GM19397 (cell line): ENCODE data around the gene WDR54.

Experiments used
- ATAC-seq: cut with Tn5 transposase; IDR thresholded peaks from one replicate; pipeline ENCODE4 v1.9.1; 2021; ENCODE audit warnings: mild to moderate bottlenecking, moderate library complexity; ENCODE audit not compliant: unreplicated experiment

WDR54 gene, protein sequence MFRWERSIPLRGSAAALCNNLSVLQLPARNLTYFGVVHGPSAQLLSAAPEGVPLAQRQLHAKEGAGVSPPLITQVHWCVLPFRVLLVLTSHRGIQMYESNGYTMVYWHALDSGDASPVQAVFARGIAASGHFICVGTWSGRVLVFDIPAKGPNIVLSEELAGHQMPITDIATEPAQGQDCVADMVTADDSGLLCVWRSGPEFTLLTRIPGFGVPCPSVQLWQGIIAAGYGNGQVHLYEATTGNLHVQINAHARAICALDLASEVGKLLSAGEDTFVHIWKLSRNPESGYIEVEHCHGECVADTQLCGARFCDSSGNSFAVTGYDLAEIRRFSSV

DNA sequence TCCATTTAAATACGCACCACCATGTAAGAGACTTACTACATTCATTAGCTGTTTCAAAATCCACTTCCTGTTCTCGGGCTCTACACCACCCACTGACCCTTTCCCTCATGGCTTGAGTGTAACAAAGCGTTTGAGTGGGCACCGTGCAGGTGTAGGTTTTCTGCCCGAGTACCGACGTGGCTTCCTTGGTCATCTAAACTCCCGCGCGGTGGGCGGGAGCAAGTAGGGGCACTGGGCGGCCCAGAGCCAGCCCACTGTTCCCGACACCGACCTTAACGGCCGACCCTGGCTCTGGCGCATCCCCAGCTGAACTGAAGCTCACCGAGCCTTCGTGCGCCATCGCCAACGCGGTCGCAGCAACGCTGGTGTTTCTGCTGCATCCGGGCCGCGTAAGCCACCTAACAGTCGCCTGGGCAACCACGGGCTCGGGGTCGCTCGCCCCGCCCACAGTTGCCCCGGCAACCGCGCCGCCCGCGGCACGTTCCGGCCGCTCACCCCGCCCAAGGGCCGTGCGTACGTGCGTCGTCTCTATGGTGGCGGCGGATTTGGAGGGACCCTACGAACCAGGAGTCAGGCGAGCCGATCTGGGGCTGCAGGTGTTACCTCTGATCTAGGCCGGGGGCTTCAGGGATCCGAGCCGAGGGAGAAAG lies at the start of gene WDR54, which contains the start of gene C2orf81:
WDR54 (plus strand) TSS at position 510 of the 650 bp plus-strand sequence. CDS start 424 bp downstream, outside the sequence.
C2orf81 (minus strand) TSS at position 399 of the 650 bp plus-strand sequence; CDS start at position 340, 59 bp downstream.
- peak; percentile 95 for ATAC-seq

DNA sequence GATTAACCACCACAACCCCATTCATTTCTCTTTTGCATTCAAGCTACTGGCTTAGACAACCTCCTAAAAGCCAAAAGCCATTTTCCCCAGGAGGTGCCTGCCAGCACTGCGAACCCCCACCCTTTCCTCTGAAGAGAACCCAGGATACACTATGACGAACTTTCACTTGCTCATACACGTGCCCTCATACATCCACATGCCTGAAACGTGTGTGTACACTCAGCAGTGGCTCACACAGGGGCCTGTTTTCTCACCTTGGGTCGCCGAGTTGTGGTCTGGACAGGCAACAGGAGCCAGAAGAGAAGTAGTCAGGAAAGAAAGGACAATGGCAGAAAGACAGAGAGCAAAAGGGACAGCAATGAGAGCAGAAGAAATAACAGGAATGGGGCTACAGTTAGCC lies 48.9 kb upstream of the WDR54 start:
- no peak for ATAC-seq

DNA sequence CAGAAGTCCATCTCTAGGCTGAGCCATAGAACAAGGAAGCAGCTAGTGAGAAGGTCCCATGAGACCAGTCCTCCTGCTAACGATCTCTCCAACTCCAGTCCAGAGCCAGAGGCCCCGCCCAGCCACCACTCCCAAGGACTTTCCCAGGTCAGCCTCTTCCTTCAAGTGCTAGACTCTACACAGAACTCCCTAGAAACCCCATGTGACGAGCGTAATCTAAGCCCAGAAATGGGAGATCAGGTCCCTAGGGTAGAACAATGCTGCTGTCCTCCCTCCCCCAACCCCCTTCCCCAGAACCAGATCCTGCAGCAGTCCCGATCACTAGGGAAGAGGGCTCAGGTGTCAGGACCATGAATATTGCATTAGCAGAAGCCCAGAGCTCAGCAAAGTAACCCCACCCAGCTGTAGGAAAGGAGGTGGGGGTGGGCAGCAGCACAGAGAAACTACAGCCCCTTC lies 48.3 kb upstream of the WDR54 start:
- ATAC-seq = no peak

DNA sequence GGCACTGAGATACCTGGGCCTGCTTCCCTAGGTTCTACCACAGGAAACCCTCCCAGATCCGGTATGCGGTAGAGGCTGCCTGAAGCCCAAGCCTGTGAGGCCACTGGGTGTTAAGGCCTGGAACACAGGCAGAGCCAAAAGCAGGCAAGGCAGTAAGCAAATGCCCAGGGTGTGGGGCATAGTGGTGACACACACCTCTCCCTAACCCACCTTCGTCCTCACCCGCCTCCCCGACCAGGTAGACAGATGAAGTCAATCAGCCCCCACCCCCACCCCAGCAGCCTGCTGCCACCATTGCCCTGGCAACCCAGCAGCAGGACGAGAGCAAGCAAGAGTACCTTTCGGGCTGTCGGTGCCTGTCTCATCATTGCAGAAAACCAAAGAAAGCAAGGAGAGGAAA lies 47.5 kb upstream of the WDR54 start:
- no peak for ATAC-seq

DNA sequence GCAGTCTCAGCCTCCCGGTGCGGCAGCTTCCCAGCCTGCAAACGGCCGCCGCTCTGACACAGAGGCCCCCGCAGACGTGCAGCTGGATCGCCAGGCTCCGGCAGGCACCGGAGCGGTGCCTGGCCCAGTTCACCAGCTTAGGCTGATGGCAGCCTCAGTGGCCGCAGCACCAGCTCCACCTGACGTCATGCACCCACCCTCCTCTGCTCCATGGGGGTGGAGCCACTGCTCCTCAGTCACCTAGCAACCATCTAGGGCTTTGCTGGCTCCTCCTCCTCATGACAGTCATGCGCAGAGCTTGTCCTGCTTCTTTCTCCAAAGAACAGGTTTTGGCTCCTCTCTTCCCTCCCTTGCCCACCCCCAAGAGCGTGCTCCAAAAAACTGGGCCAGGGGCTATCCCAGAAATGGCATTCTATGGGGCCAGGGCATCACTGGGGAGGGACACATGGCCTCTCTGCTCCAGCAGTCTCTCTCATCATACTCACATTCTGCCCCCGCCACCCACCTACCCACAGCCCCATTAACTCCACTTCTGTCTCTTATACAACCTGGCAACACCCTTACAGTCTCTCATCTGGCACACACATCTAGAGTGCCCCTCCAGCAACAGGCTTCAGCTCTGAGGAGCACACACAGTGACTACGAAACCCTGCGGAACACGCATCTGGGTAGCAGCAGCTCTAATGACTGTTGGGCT lies 46.9 kb upstream of the WDR54 start:
- ATAC-seq = no peak

DNA sequence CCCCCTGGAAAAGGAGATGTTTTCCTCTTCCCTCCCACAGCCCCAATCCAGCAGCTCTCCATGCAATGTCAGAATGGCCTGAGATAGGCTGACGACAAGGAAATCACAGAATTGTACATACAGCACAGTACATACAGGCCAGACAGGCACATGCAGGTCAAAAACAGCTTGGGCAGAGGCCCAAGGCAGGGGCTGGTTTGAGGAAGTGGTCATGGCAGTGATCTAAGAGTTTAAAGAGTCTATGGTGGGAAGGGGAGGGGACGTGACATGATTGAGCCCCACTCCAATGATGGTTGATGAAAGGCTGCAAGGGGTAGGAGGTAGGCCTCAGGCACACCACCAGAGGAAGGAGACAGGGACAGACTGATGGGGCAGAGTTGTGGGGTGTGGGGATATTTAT lies 45.7 kb upstream of the WDR54 start:
- no peak for ATAC-seq

DNA sequence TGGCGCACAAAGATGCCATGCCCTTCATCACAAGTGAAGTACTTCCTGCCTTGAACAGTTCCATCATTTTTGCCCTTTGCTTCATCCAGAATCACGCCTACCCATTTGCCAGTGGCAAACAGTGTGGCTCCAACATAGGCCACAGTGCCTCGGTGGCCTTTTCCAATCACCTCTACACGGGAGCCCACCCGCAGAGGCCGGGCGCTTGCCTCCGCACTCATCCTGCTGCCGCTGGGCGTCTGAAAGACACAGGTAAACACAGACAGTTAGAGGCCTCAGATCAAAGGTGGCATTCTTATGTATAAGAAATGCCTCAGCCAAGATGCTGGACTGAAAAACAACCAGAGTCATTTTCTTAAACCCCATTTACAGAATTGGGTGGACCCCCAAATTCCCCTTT lies 43.5 kb upstream of the WDR54 start:
- ATAC-seq = no peak

DNA sequence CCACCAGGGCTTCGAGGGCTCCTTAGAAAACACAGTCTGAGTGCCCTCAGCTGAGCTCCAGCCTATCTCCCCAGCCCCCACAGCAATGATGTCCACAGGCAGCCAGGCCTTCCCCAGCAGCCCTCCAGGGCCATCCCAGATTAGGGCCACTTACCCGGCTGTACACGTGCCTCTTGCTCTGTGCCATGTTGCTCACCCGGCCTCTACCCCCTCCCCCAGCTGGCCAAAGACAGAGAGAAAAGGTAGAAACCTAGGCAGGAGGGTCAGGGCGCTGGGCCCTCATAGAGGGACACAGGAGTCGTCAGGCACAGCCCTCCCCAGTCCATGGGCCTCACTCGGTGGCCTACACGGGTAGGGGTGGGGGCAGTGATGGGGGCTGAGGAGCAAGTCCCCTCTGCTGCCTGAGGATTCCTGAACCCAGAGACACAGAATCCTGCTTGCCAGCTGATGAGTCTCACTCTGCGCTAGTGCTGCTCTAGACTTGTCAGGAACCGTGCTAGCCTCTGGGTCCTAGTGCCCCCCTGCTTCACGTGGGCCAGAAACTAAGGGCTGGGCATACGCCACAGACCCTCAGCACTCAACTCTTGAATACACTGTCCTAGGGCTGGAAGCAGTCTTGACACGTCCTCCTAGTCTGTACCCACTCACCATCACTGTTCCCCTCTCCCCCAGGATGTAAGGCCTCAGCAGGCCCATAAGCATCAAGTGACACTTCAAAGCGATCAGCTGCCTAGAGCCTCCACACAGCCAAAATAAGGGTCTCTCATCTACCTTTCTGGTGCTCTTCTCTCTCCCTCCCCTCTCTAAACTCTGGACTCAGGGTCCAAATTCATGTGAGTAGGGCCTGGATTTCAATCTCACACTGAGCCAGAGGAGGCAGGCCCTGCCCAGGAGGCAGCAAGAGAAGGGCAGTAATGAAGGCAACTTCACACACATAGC lies 41.4 kb upstream of the WDR54 start, which contains the start of gene DCTN1:
DCTN1 (minus strand) TSS at position 461 of the 939 bp plus-strand sequence; CDS start at position 187, 274 bp downstream.
- no peak for ATAC-seq

DNA sequence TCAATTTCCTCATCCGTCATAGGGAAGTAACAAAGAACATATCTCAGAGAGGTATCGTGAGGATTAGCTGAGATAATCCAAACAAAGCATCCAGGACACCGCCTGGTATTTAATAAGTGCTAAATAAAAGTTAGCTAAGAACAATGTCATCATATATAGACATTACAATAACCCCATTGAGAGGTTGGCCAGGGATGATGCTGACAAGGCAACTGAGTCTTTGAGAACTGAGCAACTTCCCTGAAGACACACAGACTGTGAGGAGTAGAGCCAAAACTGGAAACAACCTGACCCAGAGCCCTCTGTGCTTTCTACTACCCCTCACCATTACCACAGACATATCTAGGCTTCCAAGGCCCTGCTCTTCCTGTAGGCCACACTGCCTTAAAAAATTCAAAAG lies 39.8 kb upstream of the WDR54 start:
- ATAC-seq = no peak

DNA sequence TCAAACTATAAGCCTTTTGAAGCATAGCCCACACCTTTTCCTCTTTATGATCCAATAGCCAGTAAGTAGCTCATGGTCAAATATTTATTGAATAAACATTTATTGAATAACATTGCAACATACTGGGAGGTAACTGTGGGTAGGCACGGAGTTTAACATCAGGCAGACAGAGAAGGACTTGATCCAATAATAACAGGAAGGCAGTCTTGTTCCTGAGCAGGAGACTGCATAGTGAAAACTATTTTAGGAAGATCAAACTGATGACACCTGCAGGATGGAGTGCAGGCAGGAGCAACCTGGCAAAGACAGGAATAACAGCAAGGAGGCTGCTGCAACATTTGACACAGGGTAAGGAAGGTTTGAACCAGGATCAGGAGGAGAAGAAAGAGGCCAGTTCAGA lies 38.3 kb upstream of the WDR54 start:
- ATAC-seq = no peak

DNA sequence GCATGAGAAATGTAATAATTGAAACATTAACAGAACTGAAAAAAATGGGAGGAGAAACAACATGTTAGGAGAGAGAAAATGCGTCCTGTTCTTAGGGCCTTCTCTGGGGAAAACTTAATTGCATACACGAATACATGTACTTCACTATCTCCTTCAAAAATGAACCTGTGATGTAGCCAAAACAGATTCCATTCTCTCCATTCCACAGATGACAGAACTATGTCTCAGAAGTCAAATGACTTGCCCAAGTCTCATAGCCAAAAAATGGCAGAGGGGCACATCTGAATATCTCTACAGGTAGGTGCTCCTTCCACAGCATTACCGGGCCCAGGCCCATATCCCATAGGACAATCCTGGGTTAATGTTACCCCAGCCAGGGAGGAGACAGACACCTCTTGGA lies 37.5 kb upstream of the WDR54 start:
- no peak for ATAC-seq

DNA sequence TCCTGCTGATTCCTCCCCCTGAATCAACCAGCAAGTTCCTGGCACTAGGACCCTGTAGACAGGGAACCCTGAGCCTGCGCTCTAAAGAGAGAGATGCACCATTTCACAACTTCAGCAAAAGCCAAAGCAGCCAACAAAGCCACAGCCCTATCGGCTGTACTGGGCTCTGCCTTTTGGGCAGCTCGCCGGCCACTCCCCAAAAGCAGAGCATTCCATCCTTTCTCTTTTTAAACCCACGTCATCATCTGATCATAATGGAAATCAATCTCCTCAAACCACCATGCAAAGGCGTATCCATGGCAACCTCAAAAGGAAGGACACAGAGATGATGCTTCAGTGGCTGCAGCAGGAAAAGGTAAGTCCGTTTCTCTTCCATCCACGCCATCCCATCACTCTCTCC lies 36.1 kb upstream of the WDR54 start:
- ATAC-seq = no peak

DNA sequence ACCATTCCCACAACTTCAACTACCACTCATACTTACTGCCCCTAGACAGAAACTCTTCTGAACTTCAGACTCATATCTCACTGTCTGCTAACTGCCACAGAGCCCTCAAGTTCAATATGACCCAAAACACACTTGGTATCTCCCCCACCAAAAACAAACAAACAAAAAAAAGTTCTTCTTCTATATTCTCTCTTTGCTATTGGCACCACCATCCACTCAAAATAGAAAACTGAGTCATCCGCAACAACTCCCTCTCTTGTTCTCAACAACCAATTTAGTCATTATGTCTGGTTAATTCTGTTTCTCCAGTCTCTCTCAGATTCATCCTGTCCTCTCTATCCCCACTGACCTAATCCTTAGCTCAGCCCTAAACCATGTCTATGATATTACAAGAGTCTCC lies 34.2 kb upstream of the WDR54 start:
- ATAC-seq = no peak

DNA sequence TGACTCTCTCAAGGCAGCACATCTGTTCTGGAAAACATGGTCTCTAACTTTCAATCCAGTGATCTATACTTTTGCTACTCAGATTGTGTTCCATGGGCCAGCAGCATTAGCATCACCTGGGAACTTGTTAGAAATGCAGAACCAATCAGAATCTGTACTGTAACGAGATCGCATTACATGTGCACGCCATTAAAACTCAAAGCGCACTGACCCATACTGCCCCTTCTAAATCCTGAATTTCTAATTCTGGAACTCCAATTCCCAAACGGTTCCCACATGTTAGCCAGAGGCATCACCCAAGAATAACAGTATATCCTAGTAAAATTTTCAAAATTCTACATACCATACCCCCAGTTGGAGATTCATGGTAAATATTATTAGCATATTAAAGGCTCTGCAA lies 30.9 kb upstream of the WDR54 start:
- no peak for ATAC-seq

DNA sequence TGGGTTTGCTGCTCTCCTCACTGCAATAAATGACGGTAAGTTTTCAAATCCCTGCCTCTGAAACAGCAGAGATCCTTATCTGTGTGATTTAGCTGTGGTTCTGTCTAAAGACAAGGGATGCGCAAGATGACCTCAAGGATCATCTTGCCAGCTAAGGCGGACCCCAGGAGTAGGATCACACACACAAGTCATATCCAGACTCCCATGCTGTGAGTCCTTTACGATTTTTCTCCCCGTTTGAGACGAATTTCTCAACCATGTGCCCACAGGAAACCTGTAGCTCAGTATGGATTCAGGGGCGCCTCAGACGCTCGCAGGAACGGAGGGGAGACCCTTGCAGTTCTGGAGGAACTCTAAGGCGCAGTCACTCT lies 30.3 kb upstream of the WDR54 start:
- ATAC-seq = peak; percentile 7

DNA sequence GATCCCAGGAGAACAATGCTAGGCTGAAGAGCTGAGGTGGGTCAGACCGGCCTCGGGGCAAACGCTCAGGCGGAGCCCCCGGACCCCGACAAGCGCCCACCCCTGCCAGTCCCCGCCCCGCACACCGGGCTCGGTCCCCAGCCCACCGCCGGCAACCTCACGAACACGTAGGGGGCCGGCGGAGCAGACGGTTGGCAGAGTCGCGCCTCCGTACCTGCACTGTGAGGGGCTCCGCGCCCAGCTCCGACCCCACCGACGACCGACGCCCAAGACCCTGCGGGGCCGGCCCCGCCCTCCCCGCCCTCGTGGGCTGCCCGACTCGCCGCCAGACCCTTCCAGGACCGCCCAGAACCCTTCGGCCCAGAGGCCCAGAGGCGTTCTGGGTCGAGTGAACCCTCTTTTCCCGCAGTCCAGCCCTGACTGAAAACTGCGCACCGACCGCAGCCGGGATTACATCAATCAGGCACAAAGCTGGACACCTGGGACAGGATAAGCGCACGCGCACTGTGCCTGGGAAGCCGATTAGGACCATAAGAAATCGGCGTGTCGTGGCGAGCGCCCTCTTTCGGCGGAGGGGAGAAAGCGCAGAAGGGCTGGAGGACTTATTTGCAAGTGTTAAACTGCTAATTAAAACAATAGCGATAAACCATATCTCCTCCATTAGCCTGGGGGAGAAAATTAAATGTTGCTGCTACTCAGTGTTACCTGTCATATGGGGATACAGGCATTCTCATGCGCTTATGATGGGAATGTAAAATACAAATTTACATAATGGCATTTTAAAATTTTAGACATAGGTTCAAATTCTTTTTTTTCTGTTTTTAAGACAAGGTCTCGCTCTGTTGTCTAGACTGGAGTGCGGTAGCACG lies 29.7 kb upstream of the WDR54 start:
- peak; percentile 71 for ATAC-seq

DNA sequence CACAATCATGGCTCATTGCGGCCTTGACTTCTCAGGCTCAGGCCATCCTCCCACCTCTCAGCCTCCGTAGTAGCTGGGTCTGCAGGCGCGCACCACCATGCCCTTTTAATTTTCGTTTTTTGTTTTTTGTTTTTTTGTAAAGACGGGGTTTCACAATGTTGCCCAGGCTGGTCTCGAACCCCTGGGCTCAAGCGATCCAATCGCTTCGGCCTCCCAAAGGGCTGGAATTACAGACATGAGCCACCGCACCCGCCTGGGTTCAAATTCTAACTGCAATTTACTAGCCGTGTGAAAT lies 29.1 kb upstream of the WDR54 start:
- ATAC-seq = no peak

DNA sequence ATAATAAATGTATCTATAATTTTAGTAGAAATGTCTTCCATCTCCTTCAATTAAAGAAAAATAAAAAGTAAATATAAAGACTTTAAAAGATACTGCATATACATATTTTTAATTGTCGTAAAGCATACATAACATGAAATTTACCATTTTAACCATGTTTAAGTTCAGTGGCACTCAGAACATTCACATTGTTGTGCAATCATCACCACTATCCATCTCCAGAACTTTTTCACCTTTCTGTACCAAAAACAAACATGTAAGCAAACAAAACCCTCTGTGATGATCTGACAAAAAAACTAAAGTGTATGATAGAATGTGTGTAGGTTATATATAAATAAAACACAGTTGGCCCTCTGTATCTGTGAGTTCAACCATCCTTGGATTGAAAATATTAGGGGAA lies 28.0 kb upstream of the WDR54 start:
- ATAC-seq = no peak

DNA sequence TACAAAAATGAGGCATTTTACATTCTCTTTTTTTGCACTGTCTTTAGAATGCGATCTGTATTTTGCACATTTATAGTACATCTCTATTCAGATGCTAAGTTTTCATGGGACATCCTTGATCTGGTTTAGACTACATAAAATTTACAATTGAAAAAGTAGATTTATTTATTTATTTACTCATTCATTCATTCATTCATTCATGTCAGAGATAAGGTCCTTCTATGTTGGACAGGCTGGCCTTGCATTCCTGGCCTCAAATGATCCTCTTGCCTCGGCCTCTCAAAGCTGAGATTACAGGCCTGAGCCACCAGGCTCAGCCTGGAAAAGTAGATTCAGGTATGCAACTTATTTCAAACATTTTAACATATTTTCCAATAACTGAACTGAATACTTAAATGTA lies 25.4 kb upstream of the WDR54 start:
- ATAC-seq = no peak

DNA sequence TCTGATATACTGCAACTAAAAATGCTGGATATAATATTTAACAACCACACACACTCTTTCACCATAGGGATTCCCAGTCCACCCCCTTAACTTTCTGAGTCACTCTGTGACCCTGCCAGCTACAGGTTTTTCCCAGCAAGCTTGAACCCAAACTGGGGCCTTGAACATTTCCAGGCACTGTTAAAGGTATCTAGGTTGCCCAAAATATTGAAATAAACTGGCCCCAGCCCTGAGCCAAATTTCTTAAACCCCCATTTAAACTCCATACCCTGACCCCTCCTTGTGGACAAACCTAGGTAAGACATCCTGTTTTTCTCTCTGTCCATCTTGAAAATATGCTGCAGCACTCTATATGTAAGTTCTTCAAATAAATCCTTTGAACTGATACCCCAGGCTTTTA lies 21.7 kb upstream of the WDR54 start:
- no peak for ATAC-seq
